ENCODE results near the gene FARP2.

FARP2 gene

DNA sequence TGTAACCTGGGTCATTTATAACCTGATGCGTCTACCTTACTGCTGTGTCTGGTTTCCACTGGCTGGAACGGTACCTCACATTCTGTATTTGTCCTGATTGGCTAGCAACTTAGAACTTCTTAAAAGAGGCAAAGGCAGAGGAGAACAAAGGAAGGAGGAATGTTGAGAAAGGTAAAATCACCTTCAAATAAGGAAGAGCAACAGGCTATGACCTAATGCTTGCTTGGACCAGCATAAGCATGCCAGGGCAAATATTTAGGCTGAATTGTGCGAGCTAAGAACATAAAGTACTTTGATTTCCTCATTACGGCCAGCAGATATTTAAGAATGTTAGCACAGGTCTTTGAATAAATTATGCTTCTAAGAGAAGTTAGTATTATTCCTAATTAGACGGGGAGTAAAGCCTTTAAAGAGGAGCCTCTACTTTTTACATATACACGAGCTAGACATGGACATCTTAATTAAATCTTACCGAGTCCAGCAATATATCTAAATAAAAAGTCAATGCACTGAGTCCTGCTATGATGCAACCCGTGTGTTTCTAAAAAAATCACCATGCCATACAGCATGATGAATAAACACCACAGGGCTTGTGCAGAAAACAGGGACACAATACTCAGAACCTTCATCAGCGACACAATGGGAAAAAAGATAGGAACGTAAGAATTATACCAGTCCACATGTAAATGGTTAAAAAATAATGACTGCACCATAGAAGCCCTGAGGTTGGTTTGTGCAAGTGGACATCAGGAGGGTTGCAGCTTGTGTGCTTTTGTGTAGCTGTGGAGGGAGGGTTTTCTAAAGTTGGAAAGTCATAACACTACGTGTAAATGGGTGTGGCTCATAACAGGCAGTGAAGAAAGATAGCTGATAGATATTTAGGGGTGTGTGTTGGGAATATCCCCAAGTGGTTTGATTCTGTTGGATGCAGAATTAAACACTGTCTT is 26.1 kb upstream of the FARP2 start:
- no peak for DNase-seq

DNA sequence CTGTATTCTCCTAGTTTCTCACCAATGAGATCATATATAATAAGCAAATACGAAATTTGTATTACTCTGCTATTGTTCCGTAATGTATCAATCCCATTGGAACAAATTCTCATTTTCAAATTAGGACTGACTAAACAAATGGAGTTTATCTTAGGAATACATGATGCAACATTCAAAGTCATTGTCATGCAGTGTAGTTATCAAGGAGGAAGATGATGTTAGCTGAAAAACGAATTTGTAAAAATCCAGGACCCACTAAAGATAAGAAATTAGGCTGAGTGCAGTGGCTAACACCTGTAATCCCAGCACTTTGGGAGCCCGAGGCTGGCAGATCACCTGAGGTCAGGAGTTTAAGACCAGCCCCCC is 25.5 kb upstream of the FARP2 start:
- no peak for DNase-seq

- peak; percentile 32 for DNase-seq
Measured at GRCh38 chr2:241334813-241335212, 21.3 kb upstream of the FARP2 start.

DNA sequence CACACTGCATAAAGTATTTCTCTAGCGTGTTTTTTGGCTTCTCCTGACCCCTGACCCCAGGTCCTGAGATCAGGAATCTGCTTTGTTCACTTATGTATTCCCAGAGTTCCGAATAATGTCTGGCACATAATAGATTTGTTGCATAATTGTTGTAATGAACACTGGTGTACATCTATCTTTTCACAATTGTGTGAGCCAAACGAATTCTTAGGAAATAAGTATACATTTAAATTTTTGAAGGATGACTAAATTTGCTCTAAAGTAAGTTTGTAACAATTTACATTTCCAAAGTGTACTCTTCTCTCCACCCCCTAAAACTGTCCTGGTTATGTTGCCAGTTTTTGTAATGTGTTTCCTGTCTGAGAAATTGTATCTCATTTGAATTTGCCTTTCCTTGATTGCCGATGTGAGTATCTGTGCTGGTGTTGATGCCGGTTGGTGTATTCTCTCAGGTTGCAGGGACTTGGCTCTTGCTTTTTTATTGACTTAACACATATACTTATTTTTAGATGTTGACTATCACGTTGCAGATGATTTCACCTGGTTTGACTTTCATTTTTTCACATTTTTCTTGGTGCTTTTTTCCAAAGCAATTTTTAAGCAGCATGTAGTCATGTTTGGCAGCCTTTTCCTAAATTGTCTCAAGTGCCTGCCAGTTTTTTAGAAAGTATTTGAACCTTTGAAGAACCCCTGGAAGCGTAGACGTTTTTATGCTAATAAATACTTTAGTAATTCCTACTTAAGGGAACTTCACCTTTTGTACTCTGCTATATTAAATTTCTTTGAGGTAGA is 16.1 kb upstream of the FARP2 start:
- DNase-seq: no peak

DNA sequence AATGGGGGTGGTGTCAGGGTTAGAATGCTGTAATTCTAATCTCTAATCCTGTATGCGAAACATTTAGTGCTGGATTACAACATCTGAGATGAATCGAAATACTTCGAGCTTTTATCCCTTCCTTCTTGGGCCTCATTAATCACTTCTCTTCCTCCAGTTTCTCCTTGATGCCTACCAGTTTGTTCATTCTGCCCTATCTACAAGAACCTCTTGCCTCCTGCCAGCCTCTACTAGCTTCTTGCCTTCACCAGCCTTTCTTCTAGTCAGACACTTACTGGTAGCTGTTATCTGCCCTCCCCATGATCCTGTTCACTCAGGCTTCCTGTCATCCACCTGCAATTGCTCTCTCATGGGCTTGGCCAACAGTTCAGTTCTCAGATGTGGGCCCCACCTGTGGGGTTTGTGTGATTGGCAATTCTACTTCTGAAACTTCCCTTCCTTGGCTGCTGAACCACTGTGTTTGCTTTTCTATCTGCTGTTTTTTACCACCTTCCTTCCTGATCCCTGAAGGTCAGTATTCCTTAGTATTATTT is 15.4 kb upstream of the FARP2 start:
- no peak for DNase-seq

GRCh38 chr2:241344925-241345651 is 11.0 kb upstream of the FARP2 start:
- DNase-seq: no peak

DNA sequence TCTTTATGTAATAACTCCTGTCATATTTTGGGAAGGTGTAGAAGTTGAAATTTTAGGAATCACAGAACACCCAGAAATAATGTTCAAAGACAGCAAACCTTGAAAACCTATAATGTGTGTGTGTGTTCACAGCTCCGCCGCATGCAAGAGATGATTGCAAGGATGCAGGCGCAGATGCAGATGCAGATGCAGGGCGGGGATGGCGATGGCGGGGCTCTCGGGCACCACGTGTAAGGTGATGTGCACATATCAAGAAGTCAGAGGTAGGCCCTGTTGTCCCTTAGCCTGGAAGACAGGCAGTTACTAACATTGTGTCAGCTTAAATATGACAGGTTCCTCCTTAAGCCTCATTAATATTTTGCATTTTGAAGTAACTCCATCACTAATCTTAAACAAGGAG is 6.1 kb upstream of the FARP2 start:
- DNase-seq: no peak

DNA sequence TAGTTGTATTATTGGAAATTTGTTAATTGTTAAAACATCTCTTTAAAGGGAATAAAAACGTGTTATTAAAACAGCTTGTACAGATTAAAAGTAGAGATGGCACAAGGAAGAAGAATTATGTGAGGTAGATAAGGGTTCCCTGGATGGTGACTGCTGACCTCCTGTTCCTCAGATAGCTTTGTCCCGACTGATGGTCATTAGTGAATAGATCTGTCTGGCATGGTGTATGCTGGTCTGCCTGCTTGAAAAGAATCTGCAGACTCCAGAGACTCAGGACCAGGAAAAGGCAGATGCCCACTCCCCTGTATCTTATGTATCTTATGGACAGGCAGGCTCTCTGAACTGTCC is 5.6 kb upstream of the FARP2 start:
- DNase-seq: no peak

GRCh38 chr2:241350878-241351639 is 5.0 kb upstream of the FARP2 start:
- DNase-seq: no peak

DNA sequence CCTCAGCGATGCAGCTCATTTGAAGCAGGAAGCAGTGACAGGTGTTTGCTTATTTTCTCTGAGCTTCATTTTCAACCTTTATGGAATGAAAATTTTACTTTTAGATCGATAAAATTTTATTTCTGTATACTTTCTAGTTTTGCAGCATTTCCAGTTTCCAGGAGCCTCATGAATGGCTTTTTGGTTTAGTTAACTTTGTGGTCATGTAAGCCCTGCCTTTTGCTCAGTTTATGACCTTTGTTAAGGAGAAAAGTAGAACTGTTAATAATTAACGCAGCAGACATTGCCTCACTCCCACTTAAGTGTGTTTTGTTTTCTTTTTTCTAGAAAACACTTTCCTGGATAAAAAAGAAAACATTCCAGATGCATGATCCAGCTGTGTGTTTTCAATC is 4.4 kb upstream of the FARP2 start:
- no peak for DNase-seq

DNA sequence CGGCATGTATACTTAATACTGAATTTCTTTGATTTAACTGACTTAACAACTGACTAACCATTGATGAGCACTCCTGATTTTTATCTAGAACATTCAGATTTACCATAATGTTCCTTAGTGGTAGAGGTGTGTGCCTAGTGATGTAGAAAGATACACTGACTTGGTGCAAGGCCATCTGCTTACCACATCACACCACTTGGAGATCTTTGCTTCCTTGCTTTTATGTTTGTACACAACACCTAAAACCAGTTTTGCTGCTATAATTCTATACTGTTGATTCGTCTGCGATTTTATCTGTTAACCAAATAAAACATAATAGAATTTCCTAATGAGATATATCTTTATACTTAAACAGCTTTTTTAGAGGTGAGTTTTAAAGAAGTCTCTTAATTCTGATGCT is 3.9 kb upstream of the FARP2 start:
- no peak for DNase-seq

- DNase-seq: peak; percentile 75
Measured at GRCh38 chr2:241354668-241355658, 1.1 kb upstream of the FARP2 start.

DNA sequence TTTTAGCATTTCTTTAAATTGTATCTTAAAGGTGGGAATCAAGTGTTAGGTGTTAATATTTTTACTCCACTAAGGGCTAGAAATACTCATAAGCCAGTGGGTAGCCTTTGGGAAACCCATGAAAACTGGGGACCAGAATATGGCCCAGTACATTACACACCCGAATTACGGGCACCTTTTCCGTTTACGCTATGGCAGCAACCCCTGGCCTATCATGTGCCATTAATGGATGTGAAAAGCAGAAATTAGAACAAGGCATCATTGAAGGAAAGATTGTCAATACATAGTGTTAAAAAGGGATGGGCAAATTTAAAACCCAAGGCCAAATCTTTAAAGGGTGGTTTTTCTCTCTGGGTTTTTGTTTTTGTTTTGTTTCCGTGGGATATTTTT is 781 bp downstream of the FARP2 start:
- DNase-seq: no peak

- DNase-seq: no peak
Measured at GRCh38 chr2:241357531-241357930, 1.4 kb downstream of the FARP2 start.

- no peak for DNase-seq
Measured at GRCh38 chr2:241358470-241358869, 2.4 kb downstream of the FARP2 start.

- DNase-seq: no peak
Measured at GRCh38 chr2:241359481-241360045, 3.5 kb downstream of the FARP2 start.

- DNase-seq: no peak
Measured at GRCh38 chr2:241363426-241363825, 7.3 kb downstream of the FARP2 start.

DNA sequence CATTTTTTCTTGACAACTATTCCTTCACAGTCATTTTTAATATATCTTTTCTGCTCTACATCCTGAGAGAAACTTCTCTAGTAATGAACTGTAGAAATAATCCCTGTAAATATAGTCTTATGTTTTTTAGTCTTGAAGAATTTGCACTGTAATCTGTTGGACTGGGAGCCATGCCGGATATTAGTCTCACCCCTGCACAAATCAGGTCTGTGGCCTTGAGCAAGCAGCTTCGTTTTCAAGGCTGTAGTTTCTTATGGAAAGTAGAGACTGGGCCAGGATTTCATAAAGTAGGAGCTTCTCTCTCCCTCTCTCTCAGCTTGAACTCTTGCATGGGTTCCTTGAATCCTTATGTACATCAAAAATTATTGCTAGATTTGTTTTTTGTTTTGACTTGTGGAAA is 8.7 kb downstream of the FARP2 start:
- DNase-seq: no peak

DNA sequence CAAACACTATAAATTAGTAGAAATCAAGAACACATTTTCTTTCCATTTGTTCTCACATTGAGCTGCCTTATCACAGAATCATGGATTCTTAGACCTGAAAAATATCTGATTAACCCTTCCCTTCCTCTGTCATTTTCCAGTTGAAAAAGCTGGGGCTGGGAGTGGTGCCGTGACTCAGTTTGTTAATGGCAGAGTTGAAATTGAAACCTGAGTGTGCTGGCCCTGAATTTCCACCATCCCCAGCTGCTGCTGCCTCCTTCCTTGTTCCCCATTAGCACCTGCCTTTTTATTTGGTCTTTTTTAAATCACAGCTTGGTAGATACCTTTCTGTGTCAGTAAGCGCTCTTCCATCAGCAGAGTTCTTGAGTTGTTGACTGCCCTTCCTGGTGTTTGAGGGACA is 10.6 kb downstream of the FARP2 start:
- DNase-seq: no peak

- no peak for DNase-seq
Measured at GRCh38 chr2:241368643-241369042, 12.6 kb downstream of the FARP2 start.
